ENCODE measurements around the gene GLT6D1.

Gene GLT6D1

DNA sequence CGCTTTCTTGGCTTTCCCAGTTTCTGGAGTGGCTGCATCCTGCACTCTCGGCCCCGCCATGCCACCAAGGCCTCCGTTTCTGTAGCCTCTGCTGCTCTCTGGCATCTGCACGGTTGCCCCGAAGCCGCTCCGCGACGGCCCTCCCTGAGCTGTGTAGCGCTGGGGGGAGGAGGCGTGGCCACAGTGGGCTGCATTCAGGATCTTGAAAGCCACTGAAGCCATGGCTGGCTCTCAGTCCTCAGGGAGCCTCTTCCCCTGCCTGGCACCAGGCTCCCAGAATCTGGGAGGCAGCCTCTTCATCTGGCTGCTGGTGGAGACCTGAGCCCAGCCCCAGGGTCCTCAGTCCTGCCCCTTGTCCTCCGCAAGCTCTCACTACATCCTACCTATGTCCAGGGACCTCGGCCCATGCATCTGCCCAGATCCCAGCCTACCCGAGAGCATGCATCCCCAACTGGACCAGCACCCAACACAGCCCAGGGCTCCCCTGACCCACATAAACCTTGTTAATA lies 52.7 kb downstream of the GLT6D1 start:
- no peak overlapping the region for H3K4me2 ChIP-seq (ENCODE audit: low read depth, low read length, poor library complexity, severe bottlenecking)
- TF ChIP-seq EZH2phosphoT487 (conservative IDR thresholded peaks at IDR 0.05; ENCODE audit: low read length), result no peak
- TF ChIP-seq, protein P1, sequence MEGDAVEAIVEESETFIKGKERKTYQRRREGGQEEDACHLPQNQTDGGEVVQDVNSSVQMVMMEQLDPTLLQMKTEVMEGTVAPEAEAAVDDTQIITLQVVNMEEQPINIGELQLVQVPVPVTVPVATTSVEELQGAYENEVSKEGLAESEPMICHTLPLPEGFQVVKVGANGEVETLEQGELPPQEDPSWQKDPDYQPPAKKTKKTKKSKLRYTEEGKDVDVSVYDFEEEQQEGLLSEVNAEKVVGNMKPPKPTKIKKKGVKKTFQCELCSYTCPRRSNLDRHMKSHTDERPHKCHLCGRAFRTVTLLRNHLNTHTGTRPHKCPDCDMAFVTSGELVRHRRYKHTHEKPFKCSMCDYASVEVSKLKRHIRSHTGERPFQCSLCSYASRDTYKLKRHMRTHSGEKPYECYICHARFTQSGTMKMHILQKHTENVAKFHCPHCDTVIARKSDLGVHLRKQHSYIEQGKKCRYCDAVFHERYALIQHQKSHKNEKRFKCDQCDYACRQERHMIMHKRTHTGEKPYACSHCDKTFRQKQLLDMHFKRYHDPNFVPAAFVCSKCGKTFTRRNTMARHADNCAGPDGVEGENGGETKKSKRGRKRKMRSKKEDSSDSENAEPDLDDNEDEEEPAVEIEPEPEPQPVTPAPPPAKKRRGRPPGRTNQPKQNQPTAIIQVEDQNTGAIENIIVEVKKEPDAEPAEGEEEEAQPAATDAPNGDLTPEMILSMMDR (IDR thresholded peaks at IDR 0.05; ENCODE audit: insufficient read depth, low read length, poor library complexity, severe bottlenecking), result no peak

DNA sequence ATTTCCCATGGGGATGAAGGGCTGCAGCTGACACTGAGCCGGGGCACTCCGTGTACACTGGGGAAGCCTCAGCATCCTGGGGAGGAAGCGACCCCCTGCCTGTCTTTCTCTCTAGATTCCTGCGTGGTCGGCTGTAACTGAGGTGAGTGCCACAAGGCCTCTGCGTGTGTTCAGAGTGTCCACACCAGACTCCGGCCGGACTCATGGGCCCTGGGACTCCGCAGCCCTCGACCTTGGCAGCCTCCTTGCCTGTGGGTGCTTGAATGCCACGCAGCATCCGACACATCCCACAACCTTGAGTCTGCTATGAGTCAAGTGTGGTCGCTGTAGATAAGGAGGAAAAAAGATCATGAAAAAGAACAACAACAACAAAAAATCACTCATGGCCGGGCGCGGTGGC lies 54.4 kb downstream of the GLT6D1 start:
- Histone ChIP-seq H4K20me1 (ENCODE audit: low read depth, low read length) (no peaks in the 10 kb centered on the region), H3F3A (ENCODE audit: insufficient read depth) (no peaks in the 10 kb centered on the region), H3K9ac (ENCODE audit: low read length) (no peak overlapping the region), H2AFZ (ENCODE audit: low read depth, low read length, severe bottlenecking) (no peak overlapping the region), H3K4me2 (ENCODE audit: low read depth, low read length, poor library complexity, severe bottlenecking) (no peak overlapping the region), H3K9me2 (replicated peaks; ENCODE audit: insufficient read depth, low read length) (no peaks in the 10 kb centered on the region), H3K79me2 (ENCODE audit: insufficient read depth, low read length) (no peaks in the 10 kb centered on the region), H3K27ac (ENCODE audit: low read depth, low read length) (no peak overlapping the region), H3K4me3 (ENCODE audit: insufficient read depth, low read length, poor library complexity, severe bottlenecking) (no peak overlapping the region), H3K9me3 (ENCODE audit: insufficient read depth, low read length) (no peaks in the 10 kb centered on the region), H3K27me3 (ENCODE audit: low read length) (no peaks in the 10 kb centered on the region), H3K36me3 (ENCODE audit: low read length) (no peaks in the 10 kb centered on the region)
- TF ChIP-seq, protein P1 (IDR thresholded peaks at IDR 0.05; ENCODE audit: insufficient read depth, low read length, poor library complexity, severe bottlenecking), result no peak

More for the DNA sequence above, 52.7 kb downstream of the GLT6D1 start:
- H3K79me2 ChIP-seq (ENCODE audit: insufficient read depth, low read length), result no peaks in the 10 kb centered on the region
- H3K4me3 ChIP-seq (ENCODE audit: insufficient read depth, low read length, poor library complexity, severe bottlenecking), result no peak overlapping the region
- no peaks in the 10 kb centered on the region for H3K9me2 ChIP-seq (replicated peaks; ENCODE audit: insufficient read depth, low read length)
- H4K20me1 ChIP-seq (ENCODE audit: low read depth, low read length), result no peaks in the 10 kb centered on the region
- no peak overlapping the region for H3K9ac ChIP-seq (ENCODE audit: low read length)
- no peak overlapping the region for H3K27ac ChIP-seq (ENCODE audit: low read depth, low read length)
- H3F3A ChIP-seq (ENCODE audit: insufficient read depth), result no peaks in the 10 kb centered on the region
- H3K27me3 ChIP-seq (ENCODE audit: low read length), result no peaks in the 10 kb centered on the region
- H3K36me3 ChIP-seq (ENCODE audit: low read length), result no peaks in the 10 kb centered on the region
- H3K9me3 ChIP-seq (ENCODE audit: insufficient read depth, low read length), result no peaks in the 10 kb centered on the region
- no peak overlapping the region for H2AFZ ChIP-seq (ENCODE audit: low read depth, low read length, severe bottlenecking)

DNA sequence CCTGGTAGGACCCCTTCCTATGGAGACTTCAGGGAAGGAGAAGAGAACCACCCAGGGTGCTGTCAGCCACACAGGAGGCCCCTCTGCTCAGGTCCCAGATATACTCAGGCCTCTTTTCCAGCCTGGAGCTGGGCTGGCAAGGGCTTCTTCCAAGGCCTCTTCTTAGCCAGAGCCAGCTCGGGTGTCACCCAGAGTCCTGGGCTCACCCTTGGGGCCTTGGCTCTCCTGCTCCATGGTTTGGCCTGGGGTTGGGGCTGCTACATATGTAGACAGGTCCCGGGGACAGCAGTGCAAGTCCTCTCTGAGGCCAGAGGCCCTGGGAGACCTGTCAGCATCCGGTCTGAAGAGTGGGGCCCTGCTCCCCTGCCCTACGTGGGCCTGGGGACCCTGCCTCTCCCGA lies 55.0 kb downstream of the GLT6D1 start:
- H3K9me2 ChIP-seq (replicated peaks; ENCODE audit: insufficient read depth, low read length), result no peaks in the 10 kb centered on the region
- TF ChIP-seq EZH2phosphoT487 (conservative IDR thresholded peaks at IDR 0.05; ENCODE audit: low read length), result no peak
- TF ChIP-seq, protein P1 (IDR thresholded peaks at IDR 0.05; ENCODE audit: insufficient read depth, low read length, poor library complexity, severe bottlenecking), result no peak

More for the DNA sequence above, 55.0 kb downstream of the GLT6D1 start:
- H3K4me3 ChIP-seq (ENCODE audit: insufficient read depth, low read length, poor library complexity, severe bottlenecking), result no peak overlapping the region
- H3F3A ChIP-seq (ENCODE audit: insufficient read depth), result no peaks in the 10 kb centered on the region
- no peak overlapping the region for H2AFZ ChIP-seq (ENCODE audit: low read depth, low read length, severe bottlenecking)
- no peak overlapping the region for H3K9ac ChIP-seq (ENCODE audit: low read length)
- no peak overlapping the region for H3K4me2 ChIP-seq (ENCODE audit: low read depth, low read length, poor library complexity, severe bottlenecking)
- no peaks in the 10 kb centered on the region for H3K9me3 ChIP-seq (ENCODE audit: insufficient read depth, low read length)
- no peaks in the 10 kb centered on the region for H3K36me3 ChIP-seq (ENCODE audit: low read length)
- H3K79me2 ChIP-seq (ENCODE audit: insufficient read depth, low read length), result no peaks in the 10 kb centered on the region
- H3K27me3 ChIP-seq (ENCODE audit: low read length), result no peaks in the 10 kb centered on the region
- no peak overlapping the region for H3K27ac ChIP-seq (ENCODE audit: low read depth, low read length)
- no peaks in the 10 kb centered on the region for H4K20me1 ChIP-seq (ENCODE audit: low read depth, low read length)

All from SU-DHL-6 (cell line).